Ramos (cell line): ENCODE data around the gene TRMT44.

Source experiments
- in situ Hi-C: fragments of 300-500 bp; cut with MboI; formaldehyde crosslinking; loops from one replicate; pipeline ENCODE4 v1.14.3; 2022; ENCODE audit warnings: low sequenced_read_pairs; ENCODE audit not compliant: unreplicated experiment

Gene TRMT44

GRCh38 chr4:8465615-8466611, 25.3 kb downstream of the TRMT44 start:
- in situ Hi-C loops = no loop called here

- in situ Hi-C loops = no loop called here
Measured at GRCh38 chr4:8467016-8467415, 26.4 kb downstream of the TRMT44 start.

- in situ Hi-C loops = no loop called here
Measured at GRCh38 chr4:8468746-8469535, 28.4 kb downstream of the TRMT44 start.

- in situ Hi-C loops = no loop called here
Measured at GRCh38 chr4:8469550-8469949, 29.0 kb downstream of the TRMT44 start.

- in situ Hi-C loops = no loop called here
Measured at GRCh38 chr4:8470451-8471024, 30.0 kb downstream of the TRMT44 start.

GRCh38 chr4:8471211-8471875, 30.8 kb downstream of the TRMT44 start:
- in situ Hi-C loops = no loop called here

GRCh38 chr4:8472158-8472688, 31.6 kb downstream of the TRMT44 start:
- in situ Hi-C loops = no loop called here

- in situ Hi-C loops = no loop called here
Measured at GRCh38 chr4:8472689-8473197, 32.2 kb downstream of the TRMT44 start.

GRCh38 chr4:8473198-8473919, 32.8 kb downstream of the TRMT44 start:
- in situ Hi-C loops = no loop called here

GRCh38 chr4:8473920-8474590, 33.5 kb downstream of the TRMT44 start:
- in situ Hi-C loops = no loop called here

GRCh38 chr4:8474856-8475255, 34.3 kb downstream of the TRMT44 start:
- in situ Hi-C loops = no loop called here

GRCh38 chr4:8475751-8476575, 35.4 kb downstream of the TRMT44 start:
- in situ Hi-C loops = no loop called here

- in situ Hi-C loops = no loop called here
Measured at GRCh38 chr4:8477095-8477635, 36.6 kb downstream of the TRMT44 start.

GRCh38 chr4:8477676-8478075, 37.1 kb downstream of the TRMT44 start:
- in situ Hi-C loops = no loop called here

- in situ Hi-C loops = no loop called here
Measured at GRCh38 chr4:8478371-8478770, 37.8 kb downstream of the TRMT44 start.

GRCh38 chr4:8478801-8479744, 38.5 kb downstream of the TRMT44 start:
- in situ Hi-C loops = no loop called here
